Measurements from ENCODE around the gene LYRM7.

Gene LYRM7

DNA sequence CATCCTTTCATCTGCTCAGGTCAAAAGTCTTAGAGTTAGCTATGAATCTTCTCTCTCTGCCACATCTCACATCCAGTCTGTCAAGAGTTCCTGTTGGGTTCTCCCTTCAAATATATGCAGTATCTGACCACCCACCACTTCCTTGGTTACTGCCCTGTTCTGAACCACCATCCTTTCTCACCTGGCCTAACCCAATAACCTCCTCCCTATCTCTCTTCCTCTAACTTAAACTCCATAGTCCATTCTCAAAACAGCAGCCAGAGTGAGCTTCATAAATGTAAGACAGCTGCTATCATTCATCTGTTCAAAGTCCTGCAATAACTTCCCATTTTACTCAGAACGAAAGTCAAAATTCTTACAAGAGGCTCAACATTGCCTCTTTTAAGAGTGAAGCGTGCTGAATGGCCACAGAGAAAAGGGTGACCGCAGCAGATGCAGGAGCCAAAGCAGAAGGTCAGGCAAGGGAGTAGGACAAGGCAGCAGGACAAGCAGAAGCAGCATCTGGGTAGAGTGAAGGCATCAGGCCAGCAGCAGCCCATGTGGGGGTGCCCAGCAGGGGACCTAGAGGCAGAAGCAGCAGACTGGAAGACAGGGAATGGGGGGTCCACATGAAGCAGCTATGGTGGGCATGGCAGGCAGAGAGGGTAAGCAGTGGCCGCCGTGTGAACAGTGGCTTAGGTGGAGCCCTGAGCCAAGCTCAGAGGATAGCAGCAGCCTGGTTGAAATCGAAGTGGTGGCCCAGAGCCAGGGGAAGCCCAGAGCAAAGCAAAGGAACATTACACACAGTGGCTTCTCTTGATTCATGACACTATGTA, 53.9 kb downstream of the LYRM7 start:
- no peak for DNase-seq
- no peaks in the 10 kb centered on the region for H3K36me3 ChIP-seq
- H3K27me3 ChIP-seq: no peaks in the 10 kb centered on the region
- H3K4me3 ChIP-seq (ENCODE audit: low read depth, low read length): no peak overlapping the region
- H3K9me3 ChIP-seq: no peaks in the 10 kb centered on the region
- H3K4me1 ChIP-seq: no peaks in the 10 kb centered on the region
- TF ChIP-seq, protein P1, sequence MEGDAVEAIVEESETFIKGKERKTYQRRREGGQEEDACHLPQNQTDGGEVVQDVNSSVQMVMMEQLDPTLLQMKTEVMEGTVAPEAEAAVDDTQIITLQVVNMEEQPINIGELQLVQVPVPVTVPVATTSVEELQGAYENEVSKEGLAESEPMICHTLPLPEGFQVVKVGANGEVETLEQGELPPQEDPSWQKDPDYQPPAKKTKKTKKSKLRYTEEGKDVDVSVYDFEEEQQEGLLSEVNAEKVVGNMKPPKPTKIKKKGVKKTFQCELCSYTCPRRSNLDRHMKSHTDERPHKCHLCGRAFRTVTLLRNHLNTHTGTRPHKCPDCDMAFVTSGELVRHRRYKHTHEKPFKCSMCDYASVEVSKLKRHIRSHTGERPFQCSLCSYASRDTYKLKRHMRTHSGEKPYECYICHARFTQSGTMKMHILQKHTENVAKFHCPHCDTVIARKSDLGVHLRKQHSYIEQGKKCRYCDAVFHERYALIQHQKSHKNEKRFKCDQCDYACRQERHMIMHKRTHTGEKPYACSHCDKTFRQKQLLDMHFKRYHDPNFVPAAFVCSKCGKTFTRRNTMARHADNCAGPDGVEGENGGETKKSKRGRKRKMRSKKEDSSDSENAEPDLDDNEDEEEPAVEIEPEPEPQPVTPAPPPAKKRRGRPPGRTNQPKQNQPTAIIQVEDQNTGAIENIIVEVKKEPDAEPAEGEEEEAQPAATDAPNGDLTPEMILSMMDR (IDR thresholded peaks at IDR 0.05; ENCODE audit: low read depth, low read length): no peak

DNA sequence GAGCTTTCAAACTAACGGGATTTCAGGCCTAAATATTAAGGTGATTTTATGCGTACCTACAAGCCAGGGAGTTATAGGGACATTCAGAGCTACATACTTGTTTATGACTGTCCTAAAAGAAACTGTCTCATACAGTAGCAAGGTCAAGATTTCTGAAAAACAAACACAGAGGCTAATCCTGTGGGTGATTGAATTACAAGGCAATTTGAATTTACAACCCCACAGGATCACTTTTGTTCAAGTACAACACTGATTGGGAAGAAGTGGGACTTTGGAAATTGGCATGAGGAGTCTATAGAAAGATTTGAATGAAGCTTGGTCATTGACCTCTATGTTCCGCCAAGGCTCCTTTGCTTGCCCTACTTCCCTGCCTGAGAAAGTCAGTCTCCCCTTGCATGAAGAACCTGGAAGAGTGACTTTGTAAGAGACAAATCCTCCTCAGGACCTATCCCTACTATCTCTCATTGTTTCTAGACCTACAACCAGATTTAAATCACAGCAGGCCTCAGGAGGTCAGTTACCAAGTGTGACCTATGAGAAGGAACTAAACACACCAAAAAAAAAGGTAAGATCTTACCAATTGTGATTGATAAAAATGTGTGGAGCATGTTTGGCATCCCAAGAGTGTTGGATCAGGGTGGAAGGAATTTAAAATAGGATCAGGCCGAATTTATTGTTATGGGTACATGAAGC, 54.7 kb downstream of the LYRM7 start:
- no peaks in the 10 kb centered on the region for H3K9me3 ChIP-seq
- TF ChIP-seq, protein P1 (IDR thresholded peaks at IDR 0.05; ENCODE audit: low read depth, low read length): no peak
- H3K4me3 ChIP-seq (ENCODE audit: low read depth, low read length): no peak overlapping the region
- no peaks in the 10 kb centered on the region for H3K36me3 ChIP-seq
- DNase-seq: no peak
- H3K4me1 ChIP-seq: no peaks in the 10 kb centered on the region
- no peaks in the 10 kb centered on the region for H3K27me3 ChIP-seq

DNA sequence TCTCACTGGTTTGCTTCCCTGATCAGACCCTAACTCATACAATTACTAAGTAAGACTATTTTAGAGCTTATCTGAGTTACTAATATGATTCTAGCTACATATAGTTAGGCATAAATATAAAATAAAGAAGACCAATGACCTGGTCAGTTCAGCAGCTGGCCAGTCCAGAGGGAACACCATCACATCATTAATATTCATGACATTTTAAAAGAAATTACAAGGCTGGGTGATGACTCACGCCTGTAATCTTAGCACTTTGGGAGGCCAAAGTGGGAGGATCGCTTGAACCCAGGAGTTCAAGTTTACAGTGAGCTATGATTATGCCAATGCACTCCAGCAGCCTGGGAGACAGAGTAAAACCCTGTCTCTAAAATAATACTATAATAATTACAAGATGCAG, 56.2 kb downstream of the LYRM7 start:
- Histone ChIP-seq H3K27me3 (no peaks in the 10 kb centered on the region), H3K4me1 (no peaks in the 10 kb centered on the region), H3K9me3 (no peaks in the 10 kb centered on the region), H3K4me3 (ENCODE audit: low read depth, low read length) (no peak overlapping the region), H3K36me3 (no peaks in the 10 kb centered on the region)
- TF ChIP-seq, protein P1 (IDR thresholded peaks at IDR 0.05; ENCODE audit: low read depth, low read length): no peak
- DNase-seq: no peak

DNA sequence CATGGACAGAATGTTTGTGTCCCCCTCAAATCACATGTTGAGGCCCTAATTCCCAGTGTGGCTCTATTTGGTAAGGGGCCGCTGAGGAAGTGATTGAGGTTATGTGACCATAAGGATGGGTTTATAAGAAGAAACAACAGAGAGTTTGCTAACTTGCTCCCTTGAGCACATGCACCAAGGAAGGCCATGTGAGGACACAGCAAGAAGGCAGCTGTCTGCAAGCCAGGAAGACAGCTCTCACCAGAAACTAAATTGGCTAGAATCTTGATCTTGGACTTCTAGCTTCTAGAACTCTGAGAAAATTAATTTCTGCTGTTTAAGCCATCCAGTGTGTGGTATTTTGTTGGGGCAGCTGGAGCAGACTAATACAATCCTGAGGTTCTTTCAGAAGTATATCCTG, 57.9 kb downstream of the LYRM7 start:
- no peaks in the 10 kb centered on the region for H3K36me3 ChIP-seq
- H3K27me3 ChIP-seq: no peaks in the 10 kb centered on the region
- TF ChIP-seq, protein P1 (IDR thresholded peaks at IDR 0.05; ENCODE audit: low read depth, low read length): no peak
- DNase-seq: no peak
- no peaks in the 10 kb centered on the region for H3K4me1 ChIP-seq
- H3K4me3 ChIP-seq (ENCODE audit: low read depth, low read length): no peak overlapping the region
- no peaks in the 10 kb centered on the region for H3K9me3 ChIP-seq

DNA sequence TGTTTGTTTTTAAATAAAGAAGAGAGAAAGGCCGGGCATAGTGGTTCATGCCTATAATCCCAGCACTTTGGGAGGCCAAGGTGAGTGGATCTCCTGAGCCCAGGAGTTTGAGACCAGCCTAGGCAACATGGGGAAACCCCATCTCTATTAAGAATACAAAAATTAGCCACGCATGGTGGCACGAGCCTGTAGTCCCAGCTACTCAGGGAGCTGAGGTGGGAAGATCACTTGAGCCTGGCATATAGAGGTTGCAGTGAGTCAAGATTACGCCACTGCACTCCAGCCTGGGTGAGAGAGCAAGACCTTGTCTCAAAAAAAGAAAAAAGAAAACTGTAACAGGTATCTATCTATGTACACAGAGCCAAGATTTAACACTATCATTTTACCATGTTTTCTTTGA, 58.9 kb downstream of the LYRM7 start:
- H3K36me3 ChIP-seq: no peaks in the 10 kb centered on the region
- no peaks in the 10 kb centered on the region for H3K27me3 ChIP-seq
- no peaks in the 10 kb centered on the region for H3K4me1 ChIP-seq
- H3K4me3 ChIP-seq (ENCODE audit: low read depth, low read length): no peak overlapping the region
- DNase-seq: no peak
- TF ChIP-seq, protein P1 (IDR thresholded peaks at IDR 0.05; ENCODE audit: low read depth, low read length): no peak
- no peaks in the 10 kb centered on the region for H3K9me3 ChIP-seq

DNA sequence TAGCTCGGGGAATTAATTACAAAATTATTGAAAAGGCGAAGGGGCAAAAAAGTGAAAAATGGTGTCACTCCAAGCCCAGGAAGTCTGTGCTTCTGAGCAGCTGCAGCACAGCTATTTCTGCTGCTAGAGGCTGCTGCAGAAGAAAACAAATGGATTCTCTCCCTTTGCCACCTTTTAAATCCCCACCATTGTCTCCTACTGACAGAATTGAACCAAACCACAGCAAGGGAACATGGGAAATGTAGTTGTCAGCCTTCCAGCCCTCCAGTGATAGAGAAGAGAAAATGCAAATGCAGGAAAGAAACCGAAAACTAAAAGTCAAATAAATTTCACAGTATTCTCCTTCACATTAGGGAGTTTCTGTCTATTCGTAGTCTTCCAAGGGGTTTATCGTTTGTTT, 59.7 kb downstream of the LYRM7 start:
- TF ChIP-seq, protein P1 (IDR thresholded peaks at IDR 0.05; ENCODE audit: low read depth, low read length): no peak
- no peak for DNase-seq
- H3K9me3 ChIP-seq: no peaks in the 10 kb centered on the region
- no peaks in the 10 kb centered on the region for H3K4me1 ChIP-seq
- H3K4me3 ChIP-seq (ENCODE audit: low read depth, low read length): no peak overlapping the region
- H3K36me3 ChIP-seq: no peaks in the 10 kb centered on the region
- H3K27me3 ChIP-seq: no peaks in the 10 kb centered on the region

Data from BE2C (cell line).